ENCODE data around the gene ZNF20. TPM values are rescaled to one million over a fixed set of nuclear protein-coding genes. Genes with fewer than 3 reads are reported as not detected.

The ZNF20 gene
- total RNA-seq, 2 experiments from 2014 or later: 1.0 to 1.2 TPM

DNA sequence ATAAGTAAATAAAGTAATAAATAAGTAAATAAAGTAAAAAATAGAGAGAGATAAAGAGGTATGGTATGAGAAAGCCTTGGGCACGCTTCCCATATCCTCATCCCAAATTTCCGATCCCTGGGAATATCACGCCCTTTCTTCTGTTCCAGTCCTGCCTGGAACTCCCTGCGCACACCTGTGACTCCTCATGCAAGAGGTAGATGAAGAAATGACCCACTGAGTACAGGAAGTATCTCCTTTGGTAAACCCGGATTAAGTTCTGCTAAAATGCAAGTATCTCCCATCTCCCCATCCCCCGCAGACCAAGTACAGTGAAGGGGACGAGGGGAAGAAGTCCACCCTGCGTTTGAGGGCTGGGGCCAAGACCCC is 22.3 kb upstream of the ZNF20 start:
- ATAC-seq (ENCODE audit: poor library complexity): peak; percentile 7
- H3K27me3 ChIP-seq (ENCODE audit: control insufficient read depth in 1 of 2, insufficient read depth in 2 of 2, low read length in 2 of 2): no peaks in the 10 kb centered on the region
- H3K4me3 ChIP-seq (ENCODE audit: low read length): peak overlapping the region; percentile 89
- TF ChIP-seq, protein P1, sequence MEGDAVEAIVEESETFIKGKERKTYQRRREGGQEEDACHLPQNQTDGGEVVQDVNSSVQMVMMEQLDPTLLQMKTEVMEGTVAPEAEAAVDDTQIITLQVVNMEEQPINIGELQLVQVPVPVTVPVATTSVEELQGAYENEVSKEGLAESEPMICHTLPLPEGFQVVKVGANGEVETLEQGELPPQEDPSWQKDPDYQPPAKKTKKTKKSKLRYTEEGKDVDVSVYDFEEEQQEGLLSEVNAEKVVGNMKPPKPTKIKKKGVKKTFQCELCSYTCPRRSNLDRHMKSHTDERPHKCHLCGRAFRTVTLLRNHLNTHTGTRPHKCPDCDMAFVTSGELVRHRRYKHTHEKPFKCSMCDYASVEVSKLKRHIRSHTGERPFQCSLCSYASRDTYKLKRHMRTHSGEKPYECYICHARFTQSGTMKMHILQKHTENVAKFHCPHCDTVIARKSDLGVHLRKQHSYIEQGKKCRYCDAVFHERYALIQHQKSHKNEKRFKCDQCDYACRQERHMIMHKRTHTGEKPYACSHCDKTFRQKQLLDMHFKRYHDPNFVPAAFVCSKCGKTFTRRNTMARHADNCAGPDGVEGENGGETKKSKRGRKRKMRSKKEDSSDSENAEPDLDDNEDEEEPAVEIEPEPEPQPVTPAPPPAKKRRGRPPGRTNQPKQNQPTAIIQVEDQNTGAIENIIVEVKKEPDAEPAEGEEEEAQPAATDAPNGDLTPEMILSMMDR (IDR thresholded peaks at IDR 0.05): no peak
- peaks cover 6% of the 10 kb centered on the region for H3K36me3 ChIP-seq (ENCODE audit: insufficient read depth, low read length)
- no peaks in the 10 kb centered on the region for H3K9me3 ChIP-seq (ENCODE audit: control insufficient read depth in 1 of 2, insufficient read depth in 1 of 2, low read length in 2 of 2)
- intact Hi-C loops (cut with DNase I, micrococcal nuclease): loop anchor here (2.0 to 5.0 kb wide), 3 partner anchors 135 to 280 kb away; partner anchors contain the start of genes ZNF563 (in 2 of the 2) and ZNF443 (in 1 of the 2)
- peaks cover 41% of the 10 kb centered on the region for H3K4me1 ChIP-seq (ENCODE audit: insufficient read depth, low read length)
- peak overlapping the region; percentile 89 for H3K27ac Mint-ChIP-seq
- DNase-seq: no peak
- no peaks in the 10 kb centered on the region for H3K27me3 Mint-ChIP-seq
- CTCF ChIA-PET: interaction anchor here (0.8 to 1.5 kb wide), 4 partner anchors 21 to 103 kb away, joined by 3 to 6 read pairs (median 3); no protein-coding TSS in a partner anchor
- H3K4me1 Mint-ChIP-seq (ENCODE audit: low read depth): peaks cover 50% of the 10 kb centered on the region
- peak overlapping the region; percentile 88 to 96 for H3K27ac ChIP-seq (ENCODE audit: low read depth in 1 of 2, low read length in 2 of 2)
- peak overlapping the region; percentile 97 for H3K4me3 Mint-ChIP-seq
- H3K9me3 Mint-ChIP-seq: no peaks in the 10 kb centered on the region
- peaks cover 36% of the 10 kb centered on the region for H3K36me3 Mint-ChIP-seq (ENCODE audit: low read depth)
- POLR2A ChIA-PET: interaction anchor here (0.6 to 3.7 kb wide), 24 partner anchors 8 to 1028 kb away, joined by 3 to 36 read pairs (median 4); partner anchors contain the start of genes ZNF20, ZNF433, ZNF439 and ZNF44

DNA sequence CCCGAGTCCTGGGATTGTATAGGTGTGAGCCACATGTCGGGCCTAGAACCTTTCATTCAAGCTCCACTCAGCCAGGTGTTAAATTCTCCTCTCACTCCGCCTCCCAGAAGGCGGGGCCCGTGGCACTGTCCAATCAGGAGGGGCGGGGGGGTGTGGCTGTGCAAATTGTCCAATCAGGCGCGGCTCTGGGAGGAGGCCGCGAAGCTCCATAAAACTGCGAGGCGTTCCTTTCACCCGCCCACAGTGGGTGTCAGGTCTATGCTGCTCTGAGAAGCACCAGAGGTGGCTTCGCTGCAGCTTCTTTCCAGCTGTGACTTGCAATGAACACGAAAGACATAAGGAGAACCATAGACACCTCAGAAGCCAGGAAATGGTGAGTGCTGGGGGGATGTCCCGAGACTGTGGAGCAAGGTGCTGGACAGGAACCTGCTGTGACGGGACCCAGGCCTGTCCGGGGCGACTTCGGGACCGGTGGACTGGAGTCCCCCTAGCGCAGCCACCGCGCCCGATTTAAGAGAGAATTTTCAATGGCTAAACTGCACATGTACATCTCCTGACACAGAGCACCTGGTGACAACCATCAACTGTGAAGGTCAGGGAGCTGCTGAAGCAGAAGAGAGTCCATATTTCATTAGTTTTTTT is 19.7 kb upstream of the ZNF20 start:
- no peak for ATAC-seq (ENCODE audit: poor library complexity)
- Histone ChIP-seq H3K36me3 (ENCODE audit: insufficient read depth, low read length) (peaks cover 2% of the 10 kb centered on the region), H3K27me3 (ENCODE audit: control insufficient read depth in 1 of 2, insufficient read depth in 2 of 2, low read length in 2 of 2) (peaks cover 0 to 7% of the 10 kb centered on the region in 2 experiments), H3K4me3 (ENCODE audit: low read length) (no peak overlapping the region), H3K9me3 (ENCODE audit: control insufficient read depth in 1 of 2, insufficient read depth in 1 of 2, low read length in 2 of 2) (no peaks in the 10 kb centered on the region), H3K27ac (ENCODE audit: low read depth in 1 of 2, low read length in 2 of 2) (no peak overlapping the region), H3K4me1 (ENCODE audit: insufficient read depth, low read length) (peaks cover 57% of the 10 kb centered on the region)
- Mint-ChIP-seq H3K4me1 (ENCODE audit: low read depth) (peaks cover 40% of the 10 kb centered on the region), H3K27me3 (no peaks in the 10 kb centered on the region), H3K9me3 (no peaks in the 10 kb centered on the region), H3K27ac (no peak overlapping the region), H3K4me3 (peak overlapping the region; percentile 60), H3K36me3 (ENCODE audit: low read depth) (peaks cover 19% of the 10 kb centered on the region)
- CTCF ChIA-PET: interaction anchor here (0.7 to 1.2 kb wide), 2 partner anchors 19 to 171 kb away, joined by 3 to 4 read pairs; no protein-coding TSS in a partner anchor
- TF ChIP-seq, protein P1 (IDR thresholded peaks at IDR 0.05): no peak
- POLR2A ChIA-PET: no interaction called here
- intact Hi-C loops (cut with DNase I, micrococcal nuclease): loop anchor here (5.0 kb wide), 2 partner anchors 137 to 282 kb away; partner anchors contain the start of gene ZNF443 (in 1 of the 2)
- peak in 1 of 14 experiments; percentile 47 for DNase-seq

DNA sequence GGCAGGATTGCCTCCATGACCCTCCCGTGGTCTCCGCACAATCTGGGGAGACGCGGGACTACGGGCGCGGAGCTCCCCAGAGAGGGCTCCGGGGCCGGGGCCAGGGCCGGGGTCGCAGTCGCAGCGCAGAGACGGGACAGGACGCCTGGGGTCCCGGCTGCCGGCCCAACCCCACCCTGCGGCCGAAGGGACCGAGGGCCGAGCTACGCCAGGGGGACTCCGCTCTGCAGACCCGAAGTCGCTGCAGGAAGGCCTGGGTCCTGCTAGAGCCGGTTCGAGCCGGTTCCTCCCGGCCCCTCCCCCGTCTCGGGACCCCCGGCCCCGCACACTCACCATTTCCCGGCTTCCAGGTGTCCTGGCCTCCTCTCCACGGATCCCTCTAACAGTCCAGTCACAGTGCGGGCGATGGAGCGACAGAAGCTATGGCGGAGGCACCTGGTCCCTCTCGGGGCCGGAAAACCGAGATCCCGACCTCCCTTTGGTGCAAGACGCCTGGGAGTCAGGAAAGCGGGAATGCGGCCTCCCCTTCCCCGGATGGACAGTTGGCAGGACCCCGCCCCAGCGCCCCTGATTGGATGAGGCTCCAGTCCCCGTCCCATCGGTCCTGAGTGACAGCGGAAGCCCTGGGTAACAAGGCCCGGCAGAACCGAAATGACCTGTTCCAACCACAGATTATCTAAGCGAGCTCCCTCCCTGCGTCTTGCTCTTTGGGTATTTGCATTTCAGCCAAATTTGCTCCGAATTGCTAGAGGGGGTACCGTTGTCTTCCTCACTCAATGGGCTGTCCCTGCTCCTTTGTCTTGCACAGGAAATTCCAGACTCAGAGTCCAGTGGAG is 16.3 kb upstream of the ZNF20 start, which contains the start of gene ZNF625:
ZNF625 (minus strand) TSS at position 512 of the 836 bp plus-strand sequence; CDS start at position 336, 176 bp downstream.
- H3K27ac ChIP-seq (ENCODE audit: low read depth in 1 of 2, low read length in 2 of 2): no peak within 1 kb of the TSS
- H3K36me3 ChIP-seq (ENCODE audit: insufficient read depth, low read length): no peaks in the 10 kb centered on the region
- ChIA-PET POLR2A (interaction anchor here (0.7 to 1.6 kb wide), 3 partner anchors 16 to 177 kb away, joined by 3 to 11 read pairs (median 4); partner anchors contain the start of genes ZNF20 and ZNF563), CTCF (interaction anchor here (0.6 to 1.5 kb wide), 2 partner anchors 97 to 611 kb away, joined by 3 to 4 read pairs; no protein-coding TSS in a partner anchor)
- peaks cover 36% of the 10 kb centered on the region for H3K4me1 ChIP-seq (ENCODE audit: insufficient read depth, low read length)
- TF ChIP-seq, protein P1 (IDR thresholded peaks at IDR 0.05): no peak
- intact Hi-C loops (cut with DNase I, micrococcal nuclease): no loop called here
- H3K27me3 ChIP-seq (ENCODE audit: control insufficient read depth in 1 of 2, insufficient read depth in 2 of 2, low read length in 2 of 2): peaks cover 0 to 7% of the 10 kb centered on the region in 2 experiments
- Mint-ChIP-seq H3K27ac (peak within 1 kb of the TSS; percentile 33), H3K36me3 (ENCODE audit: low read depth) (peaks cover 10% of the 10 kb centered on the region), H3K4me1 (ENCODE audit: low read depth) (peaks cover 23% of the 10 kb centered on the region), H3K4me3 (peak within 1 kb of the TSS; percentile 82), H3K27me3 (no peaks in the 10 kb centered on the region), H3K9me3 (no peaks in the 10 kb centered on the region)
- DNase-seq (peak in 5 of 14 experiments; percentile 22 to 40 (median 32)), ATAC-seq (ENCODE audit: poor library complexity) (peak; percentile 37)
- no peaks in the 10 kb centered on the region for H3K9me3 ChIP-seq (ENCODE audit: control insufficient read depth in 1 of 2, insufficient read depth in 1 of 2, low read length in 2 of 2)
- H3K4me3 ChIP-seq (ENCODE audit: low read length): peak within 1 kb of the TSS; percentile 64

Measured in CD4-positive, alpha-beta T cell (primary cell).